K562 (cell line): Measurements from ENCODE around the gene OR9A4. TPM values are rescaled to one million over a fixed set of nuclear protein-coding genes. Genes with fewer than 3 reads are reported as not detected.

ENCODE experiments used
- ATAC-seq: fragments of 200-7000 bp; cut with Tn5 transposase; 3 replicates; pipeline ENCODE4 v1.9.1; 2020; ENCODE audit warnings: moderate library complexity
- BruUV-seq: library from RNA; stranded (reverse); fragments of 400-500 nt; replicated peaks from 2 replicates; lab custom pipeline; 2021; lab: Mats Ljungman, UMichigan
- CTCF ChIA-PET: fragments of 300-600 bp; formaldehyde crosslinking; extraction: SDS; loops from one replicate; lab custom pipeline; 2021; ENCODE audit warnings: low intra/inter-chr PET ratio; lab: Yijun Ruan, JAX
- POLR2A ChIA-PET: fragments of 300-600, 350-650 bp; sonication (Branson Sonifier 250); formaldehyde crosslinking; extraction: SDS; loops from one replicate; lab custom pipeline; 2021; ENCODE audit warnings: antibody characterized with exemption, inconsistent platforms; lab: Yijun Ruan, JAX
- DNase-seq, 4 experiments: peaks; one replicate each; pipeline versions ENCODE4 v3.0.0 to v3.0.0-alpha.2; 2011 to 2018; ENCODE audit warnings: low spot score in 3 of 4, mixed read lengths in 3 of 4; ENCODE audit errors: extremely low read depth in 1 of 4
- FAIRE-seq: peaks from 2 replicates; lab custom pipeline; 2011; peaks lifted over from hg19 to GRCh38; lab: Jason Lieb, UNC
- H2AFZ ChIP-seq: 2 replicates; pipeline ENCODE4 v1.6.0; 2011; ENCODE audit warnings: low read depth, low read length, control low read depth, inconsistent platforms
- H3K27ac ChIP-seq: fragments of 200-600 bp; 3 replicates; pipeline ENCODE4 v1.8.0; 2011; ENCODE audit warnings: low read depth, mild to moderate bottlenecking, control low read depth, inconsistent platforms, low read length, moderate library complexity, mixed read lengths; ENCODE audit errors: extremely low read depth
- H3K27me3 ChIP-seq, 2 experiments: fragments of 300-600 bp in 1 of 2; 2 replicates in 1 of 2; 3 replicates in 1 of 2; pipeline versions ENCODE4 v1.6.0 to v1.8.0; 2011; ENCODE audit warnings: inconsistent platforms in 2 of 2, low read length in 2 of 2, mild to moderate bottlenecking in 1 of 2, mixed read lengths in 1 of 2, moderate library complexity in 1 of 2; ENCODE audit not compliant: control insufficient read depth in 2 of 2, insufficient read depth in 2 of 2
- H3K36me3 ChIP-seq: fragments of 300-600 bp; 3 replicates; pipeline ENCODE4 v1.8.0; 2011; ENCODE audit warnings: mild to moderate bottlenecking, low read length, inconsistent platforms; ENCODE audit not compliant: control insufficient read depth, insufficient read depth
- H3K4me1 ChIP-seq, 2 experiments: fragments of 200-600 bp in 1 of 2; replicated peaks in 1 of 2; 2 replicates in 1 of 2; 3 replicates in 1 of 2; pipeline versions ENCODE4 v1.5.1 to v1.8.0; 2011; ENCODE audit warnings: inconsistent platforms in 2 of 2, low read length in 2 of 2, mild to moderate bottlenecking in 1 of 2, mixed read lengths in 1 of 2, moderate library complexity in 1 of 2; ENCODE audit not compliant: control insufficient read depth in 2 of 2, insufficient read depth in 2 of 2
- H3K4me2 ChIP-seq: 2 replicates; pipeline ENCODE4 v1.6.1; 2011; ENCODE audit warnings: low read length, control low read depth, inconsistent platforms, mixed read lengths; ENCODE audit not compliant: insufficient read depth
- H3K4me3 ChIP-seq: fragments of 200-600 bp; sonication (generic), shearing (Covaris generic); 2 replicates; pipeline ENCODE4 v1.5.1; 2016; ENCODE audit warnings: control low read depth, inconsistent platforms
- H3K79me2 ChIP-seq: fragments of 200-600 bp; 3 replicates; pipeline ENCODE4 v1.8.0; 2011; ENCODE audit warnings: low read length, inconsistent platforms; ENCODE audit not compliant: control insufficient read depth, insufficient read depth
- H3K9ac ChIP-seq, 2 experiments: 2 replicates each; pipeline versions ENCODE4 v1.6.0 to v1.6.1; 2011; ENCODE audit warnings: low read depth in 2 of 2, low read length in 2 of 2, control low read depth in 1 of 2, inconsistent platforms in 1 of 2, mild to moderate bottlenecking in 1 of 2, mixed read lengths in 1 of 2; ENCODE audit not compliant: insufficient read depth in 1 of 2
- H3K9me1 ChIP-seq: one replicate; pipeline ENCODE4 v1.6.0; 2011; ENCODE audit warnings: inconsistent platforms, mild to moderate bottlenecking, low read length, moderate library complexity; ENCODE audit not compliant: control insufficient read depth, insufficient read depth
- H3K9me3 ChIP-seq: replicated peaks from 2 replicates; pipeline ENCODE4 v1.5.1; 2011; ENCODE audit warnings: low read depth, low read length, inconsistent platforms; ENCODE audit not compliant: control insufficient read depth, insufficient read depth
- H4K20me1 ChIP-seq: replicated peaks from 2 replicates; pipeline ENCODE4 v1.6.1; 2011; ENCODE audit warnings: low read length, inconsistent platforms, mixed read lengths; ENCODE audit not compliant: control insufficient read depth, insufficient read depth
- DDX20 ChIP-seq: fragments of 450-650 bp; IDR thresholded peaks from 2 replicates; pipeline ENCODE4 v1.6.1; 2016; ENCODE audit warnings: missing genetic modification characterization, low read depth, mild to moderate bottlenecking, missing compliant biosample characterization, moderate library complexity
- DMBX1 ChIP-seq: fragments of 250-450 bp; sonication (Bioruptor Pico); IDR thresholded peaks from 2 replicates; pipeline ENCODE4 v1.8.0; 2022; ENCODE audit warnings: inconsistent platforms, mild to moderate bottlenecking, moderate library complexity, borderline replicate concordance
- FOXK1 ChIP-seq: sonication (generic); formaldehyde crosslinking; IDR thresholded peaks from 2 replicates; pipeline ENCODE4 v1.8.0; 2022; ENCODE audit warnings: missing genetic modification reagents, mild to moderate bottlenecking, borderline replicate concordance
- HSF4 ChIP-seq: fragments of 250-450 bp; sonication (Bioruptor Pico); IDR thresholded peaks from 2 replicates; pipeline ENCODE4 v2.1.2; 2022; ENCODE audit warnings: mild to moderate bottlenecking, moderate library complexity, borderline replicate concordance
- KDM5B ChIP-seq: fragments of 200-600 bp; sonication (generic); IDR thresholded peaks from 2 replicates; pipeline ENCODE4 v1.6.1; 2012; ENCODE audit warnings: low read depth, mild to moderate bottlenecking, moderate library complexity, low read length, control low read depth, inconsistent platforms; ENCODE audit not compliant: insufficient replicate concordance
- MCM5 ChIP-seq: fragments of 450-650 bp; IDR thresholded peaks from 2 replicates; pipeline ENCODE4 v1.6.1; 2016; ENCODE audit warnings: low read depth
- MLLT1 ChIP-seq, 2 experiments: fragments of 450-650 bp; IDR thresholded peaks; 2 replicates each; pipeline ENCODE4 v1.6.1; 2016
- POLR2B ChIP-seq: fragments of 450-650 bp; IDR thresholded peaks from 2 replicates; pipeline ENCODE4 v1.6.1; 2018; ENCODE audit warnings: low read depth; ENCODE audit not compliant: partially characterized antibody
- PURB ChIP-seq: sonication (generic); formaldehyde crosslinking; IDR thresholded peaks from 2 replicates; pipeline ENCODE4 v1.9.0; 2021; ENCODE audit warnings: low read depth, mild to moderate bottlenecking, missing genetic modification reagents
- RAD51 ChIP-seq: fragments of 450-650 bp; IDR thresholded peaks from 2 replicates; pipeline ENCODE4 v1.7.1; 2016; ENCODE audit warnings: low read depth, mild to moderate bottlenecking, borderline replicate concordance
- RBM39 ChIP-seq: fragments of 200-400 bp; formaldehyde crosslinking; optimal IDR thresholded peaks from 2 replicates; pipeline ENCODE3; 2018; ENCODE audit warnings: low read depth, low read length
- SP1 ChIP-seq: sonication (generic); formaldehyde crosslinking; IDR thresholded peaks from 2 replicates; pipeline ENCODE4 v1.8.1; 2022; ENCODE audit warnings: mild to moderate bottlenecking, missing genetic modification reagents
- SP2 ChIP-seq: IDR thresholded peaks from 2 replicates; pipeline ENCODE4 v1.6.1; 2011; ENCODE audit warnings: mild to moderate bottlenecking, low read depth, low read length, moderate library complexity; ENCODE audit not compliant: poor library complexity, severe bottlenecking; ENCODE audit errors: extremely low read depth
- ZFP30 ChIP-seq: fragments of 250-450 bp; sonication (Bioruptor Pico); IDR thresholded peaks from 2 replicates; pipeline ENCODE4 v1.8.0; 2022; ENCODE audit warnings: moderate library complexity, mild to moderate bottlenecking, inconsistent platforms, borderline replicate concordance
- ZNF696 ChIP-seq: fragments of 250-450 bp; sonication (Bioruptor Pico); conservative IDR thresholded peaks from 2 replicates; pipeline ENCODE4 v1.4.0; 2020; ENCODE audit warnings: mild to moderate bottlenecking, moderate library complexity
- in situ Hi-C: fragments of 300-500 bp; cut with MboI; formaldehyde crosslinking; loops from 4 replicates; pipeline ENCODE4 v1.15.0; 2018; ENCODE audit warnings: inconsistent platforms, mixed read lengths
- intact Hi-C: fragments of 100-400 bp; cut with micrococcal nuclease; formaldehyde crosslinking; loops from 2 replicates; pipeline ENCODE4 v1.14.2; 2022
- polyA plus RNA-seq, 8 experiments: library from polyadenylated mRNA; depleted of rRNA in 4 of 8; stranded (reverse) in 5 of 8; unstranded in 3 of 8; fragments of >200 nt; fragmentation: Nextera tagmentation in 2 of 8; fragmentation: Illumina TruSeq in 1 of 8; extraction: Ambion mirVana in 2 of 8; extraction: Trizol in 1 of 8; gene quantifications; 2 replicates each; pipeline versions ENCODE4 v1.2.1 to v1.2.3, GENCODE V29; 2011 to 2014; ENCODE audit warnings: inconsistent platforms in 1 of 8, missing spikeins in 1 of 8
- total RNA-seq, 7 experiments: library from RNA; depleted of rRNA in 6 of 7; stranded (reverse); fragments of >200 nt in 6 of 7; fragmentation: Illumina TruSeq in 2 of 7; extraction: Trizol in 2 of 7; gene quantifications; 2 replicates each; pipeline versions ENCODE4 v1.2.1 to v1.2.3, GENCODE V29; 2011 to 2021; ENCODE audit warnings: low replicate concordance in 1 of 7

The OR9A4 gene
- total and polyA plus RNA-seq, 9 of the 15 experiments (the other 6 are each of a cell fraction or from before 2014, with no cell fraction given) = not detected

DNA sequence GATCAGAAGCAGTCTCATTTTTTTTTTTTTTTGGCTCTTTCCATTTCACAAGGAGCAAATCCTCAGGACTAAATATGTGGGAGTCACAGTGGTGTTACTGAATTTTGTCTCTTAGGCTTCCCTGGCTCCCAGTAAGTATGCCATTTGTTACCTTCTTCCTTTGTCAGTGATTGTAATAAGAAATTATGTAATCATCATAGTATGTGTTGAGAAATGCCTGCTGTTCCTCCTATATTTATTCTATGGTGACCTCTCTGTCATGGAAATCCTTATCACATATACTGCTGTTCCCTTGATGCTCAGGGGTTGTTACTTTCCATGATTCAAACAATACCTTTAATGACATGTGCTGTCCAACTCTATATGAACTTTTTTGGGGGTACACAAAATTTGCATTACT is 4.8 kb upstream of the OR9A4 start:
- Histone ChIP-seq H3K9me1 (no peaks in the 10 kb centered on the region), H3K4me1 (no peaks in the 10 kb centered on the region), H3K4me2 (no peak overlapping the region), H2AFZ (no peak overlapping the region), H3K36me3 (no peaks in the 10 kb centered on the region), H3K27me3 (no peaks in the 10 kb centered on the region), H3K27ac (no peak overlapping the region), H3K4me3 (no peak overlapping the region), H3K9ac (no peak overlapping the region), H4K20me1 (no peaks in the 10 kb centered on the region), H3K9me3 (no peaks in the 10 kb centered on the region), H3K79me2 (no peaks in the 10 kb centered on the region)
- BruUV-seq = no TSS peak
- in situ Hi-C loops = no loop called here
- DNase-seq = no peak
- no peak for FAIRE-seq
- TF ChIP-seq FOXK1 (CRISPR knock-in tag) = no peak
- TF ChIP-seq DMBX1 (CRISPR knock-in tag) = no peak
- TF ChIP-seq MCM5 = no peak
- no peak for TF ChIP-seq PURB (CRISPR knock-in tag)
- no peak for TF ChIP-seq POLR2B
- TF ChIP-seq HSF4 (CRISPR knock-in tag) = no peak
- no peak for TF ChIP-seq RBM39
- no peak for TF ChIP-seq MLLT1 (IDR thresholded peaks at IDR 0.05)
- no peak for TF ChIP-seq KDM5B
- no peak for TF ChIP-seq ZNF696 (CRISPR knock-in tag)
- no peak for TF ChIP-seq ZFP30 (CRISPR knock-in tag)
- TF ChIP-seq SP2 = no peak
- no peak for TF ChIP-seq DDX20 (tag)
- TF ChIP-seq SP1 = no peak
- TF ChIP-seq RAD51 = no peak
- intact Hi-C loops = no loop called here
- POLR2A ChIA-PET = no interaction called here
- CTCF ChIA-PET = no interaction called here
- no peak for ATAC-seq
